ENCODE data around the gene OPN1SW. TPM values are rescaled to one million over a fixed set of nuclear protein-coding genes. Genes with fewer than 3 reads are reported as not detected.

OPN1SW gene
- total and polyA plus RNA-seq, 9 of the 15 experiments (the other 6 are each of a cell fraction or from before 2014, with no cell fraction given): 0.84 to 1.0 TPM; not detected in 7

DNA sequence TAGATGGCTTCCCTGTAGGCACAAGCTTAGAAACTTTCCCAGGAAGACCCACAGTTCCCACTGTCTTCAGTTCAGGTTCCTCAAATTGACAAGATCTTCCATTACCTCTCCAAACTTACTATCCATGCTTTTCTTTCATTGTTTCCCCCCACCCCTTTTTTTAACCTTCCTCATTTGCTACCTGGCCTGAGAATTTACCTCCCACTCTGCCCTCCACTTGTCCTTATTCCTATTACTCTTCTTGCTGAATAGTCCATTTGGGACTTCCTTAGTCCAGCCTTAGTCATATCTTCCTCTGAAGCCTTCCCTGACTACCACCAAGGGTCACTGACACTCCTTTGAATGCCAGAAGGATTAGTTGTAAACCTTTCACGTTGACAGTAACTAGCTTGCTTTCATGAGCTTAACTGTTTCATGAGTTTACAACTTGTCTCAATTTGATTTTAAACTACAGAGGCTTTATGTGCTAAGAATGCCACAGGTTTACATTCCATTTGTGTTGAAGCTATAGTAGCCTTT lies 37.7 kb downstream of the OPN1SW start (continued):
- TF ChIP-seq, protein P1, sequence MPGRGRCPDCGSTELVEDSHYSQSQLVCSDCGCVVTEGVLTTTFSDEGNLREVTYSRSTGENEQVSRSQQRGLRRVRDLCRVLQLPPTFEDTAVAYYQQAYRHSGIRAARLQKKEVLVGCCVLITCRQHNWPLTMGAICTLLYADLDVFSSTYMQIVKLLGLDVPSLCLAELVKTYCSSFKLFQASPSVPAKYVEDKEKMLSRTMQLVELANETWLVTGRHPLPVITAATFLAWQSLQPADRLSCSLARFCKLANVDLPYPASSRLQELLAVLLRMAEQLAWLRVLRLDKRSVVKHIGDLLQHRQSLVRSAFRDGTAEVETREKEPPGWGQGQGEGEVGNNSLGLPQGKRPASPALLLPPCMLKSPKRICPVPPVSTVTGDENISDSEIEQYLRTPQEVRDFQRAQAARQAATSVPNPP (IDR thresholded peaks at IDR 0.05; ENCODE audit: borderline replicate concordance, insufficient read depth, insufficient read length): no peak
- no peak for TF ChIP-seq SAFB (IDR thresholded peaks at IDR 0.05; ENCODE audit: borderline replicate concordance, low read depth, low read length)
- no peak for TF ChIP-seq IFI16 (CRISPR knock-in tag; IDR thresholded peaks at IDR 0.05)
- TF ChIP-seq, protein P2, sequence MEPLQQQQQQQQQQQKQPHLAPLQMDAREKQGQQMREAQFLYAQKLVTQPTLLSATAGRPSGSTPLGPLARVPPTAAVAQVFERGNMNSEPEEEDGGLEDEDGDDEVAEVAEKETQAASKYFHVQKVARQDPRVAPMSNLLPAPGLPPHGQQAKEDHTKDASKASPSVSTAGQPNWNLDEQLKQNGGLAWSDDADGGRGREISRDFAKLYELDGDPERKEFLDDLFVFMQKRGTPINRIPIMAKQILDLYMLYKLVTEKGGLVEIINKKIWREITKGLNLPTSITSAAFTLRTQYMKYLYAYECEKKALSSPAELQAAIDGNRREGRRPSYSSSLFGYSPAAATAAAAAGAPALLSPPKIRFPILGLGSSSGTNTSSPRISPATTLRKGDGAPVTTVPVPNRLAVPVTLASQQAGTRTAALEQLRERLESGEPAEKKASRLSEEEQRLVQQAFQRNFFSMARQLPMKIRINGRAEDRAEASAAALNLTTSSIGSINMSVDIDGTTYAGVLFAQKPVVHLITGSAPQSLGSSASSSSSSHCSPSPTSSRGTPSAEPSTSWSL (CRISPR knock-in tag; IDR thresholded peaks at IDR 0.05; ENCODE audit: borderline replicate concordance): no peak
- peak; percentile 59 for TF ChIP-seq HDGF (IDR thresholded peaks at IDR 0.05)
- TF ChIP-seq, protein P3, sequence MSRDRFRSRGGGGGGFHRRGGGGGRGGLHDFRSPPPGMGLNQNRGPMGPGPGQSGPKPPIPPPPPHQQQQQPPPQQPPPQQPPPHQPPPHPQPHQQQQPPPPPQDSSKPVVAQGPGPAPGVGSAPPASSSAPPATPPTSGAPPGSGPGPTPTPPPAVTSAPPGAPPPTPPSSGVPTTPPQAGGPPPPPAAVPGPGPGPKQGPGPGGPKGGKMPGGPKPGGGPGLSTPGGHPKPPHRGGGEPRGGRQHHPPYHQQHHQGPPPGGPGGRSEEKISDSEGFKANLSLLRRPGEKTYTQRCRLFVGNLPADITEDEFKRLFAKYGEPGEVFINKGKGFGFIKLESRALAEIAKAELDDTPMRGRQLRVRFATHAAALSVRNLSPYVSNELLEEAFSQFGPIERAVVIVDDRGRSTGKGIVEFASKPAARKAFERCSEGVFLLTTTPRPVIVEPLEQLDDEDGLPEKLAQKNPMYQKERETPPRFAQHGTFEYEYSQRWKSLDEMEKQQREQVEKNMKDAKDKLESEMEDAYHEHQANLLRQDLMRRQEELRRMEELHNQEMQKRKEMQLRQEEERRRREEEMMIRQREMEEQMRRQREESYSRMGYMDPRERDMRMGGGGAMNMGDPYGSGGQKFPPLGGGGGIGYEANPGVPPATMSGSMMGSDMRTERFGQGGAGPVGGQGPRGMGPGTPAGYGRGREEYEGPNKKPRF (IDR thresholded peaks at IDR 0.05; ENCODE audit: low read depth, low read length): no peak
- TF ChIP-seq, protein P4, sequence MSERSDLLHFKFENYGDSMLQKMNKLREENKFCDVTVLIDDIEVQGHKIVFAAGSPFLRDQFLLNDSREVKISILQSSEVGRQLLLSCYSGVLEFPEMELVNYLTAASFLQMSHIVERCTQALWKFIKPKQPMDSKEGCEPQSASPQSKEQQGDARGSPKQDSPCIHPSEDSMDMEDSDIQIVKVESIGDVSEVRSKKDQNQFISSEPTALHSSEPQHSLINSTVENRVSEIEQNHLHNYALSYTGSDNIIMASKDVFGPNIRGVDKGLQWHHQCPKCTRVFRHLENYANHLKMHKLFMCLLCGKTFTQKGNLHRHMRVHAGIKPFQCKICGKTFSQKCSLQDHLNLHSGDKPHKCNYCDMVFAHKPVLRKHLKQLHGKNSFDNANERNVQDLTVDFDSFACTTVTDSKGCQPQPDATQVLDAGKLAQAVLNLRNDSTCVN (CRISPR knock-in tag; IDR thresholded peaks at IDR 0.05): no peak
- peak; percentile 36; the same call in 1 of the 2 replicates for TF ChIP-seq JUND (IDR thresholded peaks at IDR 0.05; ENCODE audit: borderline replicate concordance, low read depth, low read length)
- no peak for TF ChIP-seq JUND (tag; IDR thresholded peaks at IDR 0.05; ENCODE audit: borderline replicate concordance, low read depth, low read length)
- TF ChIP-seq TAF9B (IDR thresholded peaks at IDR 0.05; ENCODE audit: partially characterized antibody): no peak
- TF ChIP-seq ZNF830 (CRISPR knock-in tag; IDR thresholded peaks at IDR 0.05): no peak
- TF ChIP-seq ZNF589 (CRISPR knock-in tag; IDR thresholded peaks at IDR 0.05; ENCODE audit: low read depth): no peak
- TF ChIP-seq, protein P5, sequence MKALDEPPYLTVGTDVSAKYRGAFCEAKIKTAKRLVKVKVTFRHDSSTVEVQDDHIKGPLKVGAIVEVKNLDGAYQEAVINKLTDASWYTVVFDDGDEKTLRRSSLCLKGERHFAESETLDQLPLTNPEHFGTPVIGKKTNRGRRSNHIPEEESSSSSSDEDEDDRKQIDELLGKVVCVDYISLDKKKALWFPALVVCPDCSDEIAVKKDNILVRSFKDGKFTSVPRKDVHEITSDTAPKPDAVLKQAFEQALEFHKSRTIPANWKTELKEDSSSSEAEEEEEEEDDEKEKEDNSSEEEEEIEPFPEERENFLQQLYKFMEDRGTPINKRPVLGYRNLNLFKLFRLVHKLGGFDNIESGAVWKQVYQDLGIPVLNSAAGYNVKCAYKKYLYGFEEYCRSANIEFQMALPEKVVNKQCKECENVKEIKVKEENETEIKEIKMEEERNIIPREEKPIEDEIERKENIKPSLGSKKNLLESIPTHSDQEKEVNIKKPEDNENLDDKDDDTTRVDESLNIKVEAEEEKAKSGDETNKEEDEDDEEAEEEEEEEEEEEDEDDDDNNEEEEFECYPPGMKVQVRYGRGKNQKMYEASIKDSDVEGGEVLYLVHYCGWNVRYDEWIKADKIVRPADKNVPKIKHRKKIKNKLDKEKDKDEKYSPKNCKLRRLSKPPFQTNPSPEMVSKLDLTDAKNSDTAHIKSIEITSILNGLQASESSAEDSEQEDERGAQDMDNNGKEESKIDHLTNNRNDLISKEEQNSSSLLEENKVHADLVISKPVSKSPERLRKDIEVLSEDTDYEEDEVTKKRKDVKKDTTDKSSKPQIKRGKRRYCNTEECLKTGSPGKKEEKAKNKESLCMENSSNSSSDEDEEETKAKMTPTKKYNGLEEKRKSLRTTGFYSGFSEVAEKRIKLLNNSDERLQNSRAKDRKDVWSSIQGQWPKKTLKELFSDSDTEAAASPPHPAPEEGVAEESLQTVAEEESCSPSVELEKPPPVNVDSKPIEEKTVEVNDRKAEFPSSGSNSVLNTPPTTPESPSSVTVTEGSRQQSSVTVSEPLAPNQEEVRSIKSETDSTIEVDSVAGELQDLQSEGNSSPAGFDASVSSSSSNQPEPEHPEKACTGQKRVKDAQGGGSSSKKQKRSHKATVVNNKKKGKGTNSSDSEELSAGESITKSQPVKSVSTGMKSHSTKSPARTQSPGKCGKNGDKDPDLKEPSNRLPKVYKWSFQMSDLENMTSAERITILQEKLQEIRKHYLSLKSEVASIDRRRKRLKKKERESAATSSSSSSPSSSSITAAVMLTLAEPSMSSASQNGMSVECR (CRISPR knock-in tag; IDR thresholded peaks at IDR 0.05): no peak
- TF ChIP-seq TBP (optimal IDR thresholded peaks at IDR 0.05; ENCODE audit: low read depth, low read length): no peak
- TF ChIP-seq, protein P6, sequence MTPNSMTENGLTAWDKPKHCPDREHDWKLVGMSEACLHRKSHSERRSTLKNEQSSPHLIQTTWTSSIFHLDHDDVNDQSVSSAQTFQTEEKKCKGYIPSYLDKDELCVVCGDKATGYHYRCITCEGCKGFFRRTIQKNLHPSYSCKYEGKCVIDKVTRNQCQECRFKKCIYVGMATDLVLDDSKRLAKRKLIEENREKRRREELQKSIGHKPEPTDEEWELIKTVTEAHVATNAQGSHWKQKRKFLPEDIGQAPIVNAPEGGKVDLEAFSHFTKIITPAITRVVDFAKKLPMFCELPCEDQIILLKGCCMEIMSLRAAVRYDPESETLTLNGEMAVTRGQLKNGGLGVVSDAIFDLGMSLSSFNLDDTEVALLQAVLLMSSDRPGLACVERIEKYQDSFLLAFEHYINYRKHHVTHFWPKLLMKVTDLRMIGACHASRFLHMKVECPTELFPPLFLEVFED (CRISPR knock-in tag; conservative IDR thresholded peaks at IDR 0.05): no peak
- TF ChIP-seq KAT7 (CRISPR knock-in tag; IDR thresholded peaks at IDR 0.05; ENCODE audit: borderline replicate concordance): no peak

All from K562 (cell line).